Mesenchymal stem cell (in vitro differentiated cells and primary cell): ENCODE data around the gene SYNPO2L.
A peak's percentile ranks its signal among the peaks of the same experiment; 100 is the strongest.

Experiments
- DNase-seq: peaks from one replicate; pipeline ENCODE4 v3.0.0-alpha.2; 2013
- H2AFZ ChIP-seq: one replicate; pipeline ENCODE4 v1.6.1; 2013; ENCODE audit warnings: low read depth, mild to moderate bottlenecking, control low read depth, inconsistent platforms, low read length, moderate library complexity
- H2AK5ac ChIP-seq: 2 replicates; pipeline ENCODE4 v1.6.1; 2013; ENCODE audit warnings: low read length, moderate library complexity, mild to moderate bottlenecking, inconsistent platforms; ENCODE audit not compliant: severe bottlenecking
- H2BK120ac ChIP-seq: one replicate; pipeline ENCODE4 v1.6.1; 2013; ENCODE audit warnings: low read depth, mild to moderate bottlenecking, inconsistent platforms, low read length, moderate library complexity
- H2BK12ac ChIP-seq, 2 experiments: one replicate each; pipeline ENCODE4 v1.6.1; 2013; ENCODE audit warnings: inconsistent platforms in 2 of 2, low read length in 2 of 2, mild to moderate bottlenecking in 2 of 2, moderate library complexity in 2 of 2, control low read depth in 1 of 2
- H2BK15ac ChIP-seq: one replicate; pipeline ENCODE4 v1.6.1; 2013; ENCODE audit warnings: mild to moderate bottlenecking, low read depth, inconsistent platforms; ENCODE audit not compliant: poor library complexity, severe bottlenecking
- H2BK5ac ChIP-seq: 2 replicates; pipeline ENCODE4 v1.6.1; 2013; ENCODE audit warnings: low read depth, mild to moderate bottlenecking, low read length, control low read depth, inconsistent platforms; ENCODE audit not compliant: poor library complexity, severe bottlenecking
- H3K14ac ChIP-seq, 2 experiments: one replicate each; pipeline ENCODE4 v1.6.1; 2013; ENCODE audit warnings: inconsistent platforms in 2 of 2, low read length in 2 of 2, control low read depth in 1 of 2, mild to moderate bottlenecking in 1 of 2, moderate library complexity in 1 of 2
- H3K18ac ChIP-seq, 2 experiments: one replicate each; pipeline ENCODE4 v1.6.1; 2013; ENCODE audit warnings: inconsistent platforms in 2 of 2, low read length in 2 of 2, control low read depth in 1 of 2, low read depth in 1 of 2, mild to moderate bottlenecking in 1 of 2
- H3K23ac ChIP-seq, 2 experiments: one replicate each; pipeline ENCODE4 v1.6.1; 2013; ENCODE audit warnings: inconsistent platforms in 2 of 2, low read length in 2 of 2, mild to moderate bottlenecking in 2 of 2, moderate library complexity in 2 of 2, control low read depth in 1 of 2
- H3K27ac ChIP-seq: 2 replicates; pipeline ENCODE4 v1.5.1; 2013; ENCODE audit warnings: mild to moderate bottlenecking, moderate library complexity, low read length, control low read depth, inconsistent platforms; ENCODE audit not compliant: poor library complexity, severe bottlenecking
- H3K27me3 ChIP-seq, 2 experiments: 2 replicates each; pipeline versions ENCODE4 v1.6.1 to v1.7.0; 2013; ENCODE audit warnings: low read length in 2 of 2, mild to moderate bottlenecking in 2 of 2, moderate library complexity in 2 of 2, control low read depth in 1 of 2, inconsistent platforms in 1 of 2; ENCODE audit not compliant: control insufficient read depth in 1 of 2, insufficient read depth in 1 of 2
- H3K36me3 ChIP-seq, 2 experiments: 2 replicates each; pipeline versions ENCODE4 v1.6.1 to v1.7.0; 2013; ENCODE audit warnings: low read length in 2 of 2, control low read depth in 1 of 2, inconsistent platforms in 1 of 2, low read depth in 1 of 2, mild to moderate bottlenecking in 1 of 2; ENCODE audit not compliant: insufficient read depth in 2 of 2, control insufficient read depth in 1 of 2
- H3K4ac ChIP-seq, 2 experiments: one replicate each; pipeline ENCODE4 v1.6.1; 2013; ENCODE audit warnings: inconsistent platforms in 2 of 2, low read length in 2 of 2, mild to moderate bottlenecking in 2 of 2, moderate library complexity in 2 of 2, control low read depth in 1 of 2, low read depth in 1 of 2
- H3K4me1 ChIP-seq: 2 replicates; pipeline ENCODE4 v1.6.1; 2013; ENCODE audit warnings: low read depth, low read length, control low read depth; ENCODE audit not compliant: control insufficient read depth, insufficient read depth
- H3K4me2 ChIP-seq: 2 replicates; pipeline ENCODE4 v1.6.1; 2013; ENCODE audit warnings: low read length, mild to moderate bottlenecking, inconsistent platforms; ENCODE audit not compliant: poor library complexity, severe bottlenecking
- H3K4me3 ChIP-seq, 2 experiments: 2 replicates each; pipeline versions ENCODE4 v1.5.1 to v1.7.0; 2013; ENCODE audit warnings: low read length in 2 of 2, mild to moderate bottlenecking in 2 of 2, control low read depth in 1 of 2, low read depth in 1 of 2; ENCODE audit not compliant: insufficient read depth in 1 of 2
- H3K79me1 ChIP-seq: replicated peaks from 2 replicates; pipeline ENCODE4 v1.6.1; 2013; ENCODE audit warnings: mild to moderate bottlenecking, control low read depth, low read length, inconsistent platforms; ENCODE audit not compliant: poor library complexity, severe bottlenecking
- H3K9ac ChIP-seq: 2 replicates; pipeline ENCODE4 v1.7.0; 2013; ENCODE audit warnings: mild to moderate bottlenecking, low read length, moderate library complexity
- H3K9me3 ChIP-seq: 2 replicates; pipeline ENCODE4 v1.7.0; 2013; ENCODE audit warnings: mild to moderate bottlenecking, low read length; ENCODE audit not compliant: control insufficient read depth
- H4K8ac ChIP-seq: one replicate; pipeline ENCODE4 v1.6.1; 2013; ENCODE audit warnings: inconsistent platforms, mild to moderate bottlenecking, low read length, moderate library complexity
- H4K91ac ChIP-seq: one replicate; pipeline ENCODE4 v1.6.1; 2013; ENCODE audit warnings: mild to moderate bottlenecking, low read length, inconsistent platforms
- WGBS: methylation state at CpG from one replicate; pipeline ENCODE4 v1.1.7; 2013; ENCODE audit warnings: mixed read lengths; 5-methylcytosine and 5-hydroxymethylcytosine counted together

The SYNPO2L gene

GRCh38 chr10:73646598-73647041 lies 9.2 kb downstream of the SYNPO2L start:
- Histone ChIP-seq H2AFZ (peak overlapping the region; percentile 33), H3K18ac (peak overlapping the region in 1 of 2 experiments; percentile 25), H2AK5ac (no peak overlapping the region), H3K14ac (no peak overlapping the region), H4K91ac (peak overlapping the region; percentile 25), H3K27ac (no peak overlapping the region), H3K9me3 (no peaks in the 10 kb centered on the region), H2BK15ac (no peak overlapping the region), H3K23ac (no peak overlapping the region), H3K79me1 (no peaks in the 10 kb centered on the region), H3K4me1 (peaks cover 11% of the 10 kb centered on the region), H3K4ac (peak overlapping the region in 1 of 2 experiments; percentile 68), H3K4me3 (no peak overlapping the region), H4K8ac (peak overlapping the region; percentile 98), H2BK12ac (peak overlapping the region; percentile 17 to 61), H3K9ac (no peak overlapping the region), H2BK120ac (no peak overlapping the region), H3K36me3 (no peaks in the 10 kb centered on the region), H2BK5ac (no peak overlapping the region), H3K27me3 (peaks cover 0 to under 1% of the 10 kb centered on the region in 2 experiments), H3K4me2 (no peak overlapping the region)
- DNase-seq, result no peak
- whole genome bisulfite sequencing, result 94% methylated on average over 9 of the region's 9 CpGs

- Histone ChIP-seq H2BK120ac (no peak overlapping the region), H3K79me1 (no peaks in the 10 kb centered on the region), H2BK5ac (no peak overlapping the region), H3K18ac (no peak overlapping the region), H2BK15ac (no peak overlapping the region), H3K9ac (no peak overlapping the region), H4K91ac (no peak overlapping the region), H4K8ac (no peak overlapping the region), H3K27me3 (peaks cover 0 to 14% of the 10 kb centered on the region in 2 experiments), H2AK5ac (no peak overlapping the region), H3K4me2 (no peak overlapping the region), H2BK12ac (no peak overlapping the region), H3K4me3 (no peak overlapping the region), H3K36me3 (no peaks in the 10 kb centered on the region), H3K27ac (no peak overlapping the region), H3K9me3 (no peaks in the 10 kb centered on the region), H3K4me1 (peaks cover 11% of the 10 kb centered on the region), H3K23ac (no peak overlapping the region), H3K14ac (no peak overlapping the region), H2AFZ (no peak overlapping the region), H3K4ac (no peak overlapping the region)
- WGBS, result 88% methylated on average over 2 of the region's 3 CpGs
- no peak for DNase-seq
Observed at GRCh38 chr10:73645251-73645650, 10.6 kb downstream of the SYNPO2L start.

- Histone ChIP-seq H4K91ac (no peak overlapping the region), H3K4ac (no peak overlapping the region), H3K27me3 (peaks cover 0 to 19% of the 10 kb centered on the region in 2 experiments), H2AFZ (no peak overlapping the region), H3K9me3 (no peaks in the 10 kb centered on the region), H3K4me1 (peaks cover 11% of the 10 kb centered on the region), H2BK5ac (no peak overlapping the region), H3K14ac (no peak overlapping the region), H2AK5ac (no peak overlapping the region), H3K27ac (no peak overlapping the region), H3K4me2 (no peak overlapping the region), H3K9ac (no peak overlapping the region), H2BK120ac (no peak overlapping the region), H3K23ac (no peak overlapping the region), H2BK12ac (no peak overlapping the region), H3K36me3 (no peaks in the 10 kb centered on the region), H3K4me3 (no peak overlapping the region), H4K8ac (no peak overlapping the region), H3K18ac (no peak overlapping the region), H3K79me1 (no peaks in the 10 kb centered on the region), H2BK15ac (no peak overlapping the region)
- DNase-seq, result no peak
- 70% methylated on average over 1 of the region's 1 CpG for WGBS
Observed at GRCh38 chr10:73644767-73645166, 11.1 kb downstream of the SYNPO2L start.

GRCh38 chr10:73644015-73644743 lies 11.7 kb downstream of the SYNPO2L start:
- no peak overlapping the region for H4K8ac ChIP-seq
- peaks cover 0 to 24% of the 10 kb centered on the region in 2 experiments for H3K27me3 ChIP-seq
- H3K14ac ChIP-seq, result no peak overlapping the region
- no peak overlapping the region for H2BK120ac ChIP-seq
- H3K18ac ChIP-seq, result no peak overlapping the region
- no peak overlapping the region for H2BK5ac ChIP-seq
- WGBS, result 28% methylated on average over 5 of the region's 5 CpGs
- no peak overlapping the region for H3K23ac ChIP-seq
- H3K36me3 ChIP-seq, result no peaks in the 10 kb centered on the region
- H3K4me3 ChIP-seq, result no peak overlapping the region
- no peak overlapping the region for H2AK5ac ChIP-seq
- peak; percentile 77 for DNase-seq
- H3K4me1 ChIP-seq, result peaks cover 11% of the 10 kb centered on the region
- H3K9ac ChIP-seq, result no peak overlapping the region
- H2BK15ac ChIP-seq, result no peak overlapping the region
- no peaks in the 10 kb centered on the region for H3K9me3 ChIP-seq
- H2BK12ac ChIP-seq, result no peak overlapping the region
- H3K4me2 ChIP-seq, result no peak overlapping the region
- no peak overlapping the region for H3K4ac ChIP-seq
- H4K91ac ChIP-seq, result no peak overlapping the region
- no peak overlapping the region for H3K27ac ChIP-seq
- peak overlapping the region; percentile 10 for H2AFZ ChIP-seq
- no peaks in the 10 kb centered on the region for H3K79me1 ChIP-seq
